Measurements from ENCODE around the gene ACKR3. TPM values are rescaled to one million over a fixed set of nuclear protein-coding genes. Genes with fewer than 3 reads are reported as not detected.

Gene ACKR3
- total RNA-seq, 4 donors from 2014 or later = 22.9 to 115 (median 64.6) TPM

- no peak for TF ChIP-seq CTCF (IDR thresholded peaks at IDR 0.05)
- no peak for DNase-seq (ENCODE audit: low spot score)
- ATAC-seq (ENCODE audit: low FRiP score) = no peak
These were observed 39.1 kb upstream of the ACKR3 start for GRCh38 chr2:236530512-236530911.

- ATAC-seq (ENCODE audit: low FRiP score) (no peak), DNase-seq (ENCODE audit: low spot score) (no peak)
- no peak for TF ChIP-seq CTCF (IDR thresholded peaks at IDR 0.05)
These were observed 38.4 kb upstream of the ACKR3 start for GRCh38 chr2:236531195-236531594.

GRCh38 chr2:236531996-236532395, 37.6 kb upstream of the ACKR3 start:
- TF ChIP-seq CTCF (IDR thresholded peaks at IDR 0.05) = no peak
- DNase-seq (ENCODE audit: low spot score) (no peak), ATAC-seq (ENCODE audit: low FRiP score) (no peak)

DNA sequence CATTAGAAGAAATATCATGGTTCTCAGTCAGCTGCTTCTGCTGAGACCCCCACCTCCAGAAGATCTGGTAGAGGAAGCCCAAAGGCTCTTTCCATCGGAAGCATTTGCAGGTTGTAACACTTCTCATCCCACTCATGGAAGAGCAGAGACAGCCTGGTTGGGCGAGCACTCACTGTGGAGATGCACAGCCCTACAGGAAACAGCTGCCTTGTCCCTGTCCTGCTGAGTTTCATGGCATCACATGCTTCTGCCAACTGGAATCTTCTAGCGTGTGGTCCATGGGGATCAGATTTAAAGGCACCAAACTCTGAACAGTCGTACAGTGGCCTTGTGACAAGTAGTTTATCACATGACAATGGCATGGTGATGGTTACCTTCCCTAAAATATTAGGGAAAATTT, 36.3 kb upstream of the ACKR3 start:
- no peak for DNase-seq (ENCODE audit: low spot score)
- TF ChIP-seq CTCF (IDR thresholded peaks at IDR 0.05) = no peak

DNA sequence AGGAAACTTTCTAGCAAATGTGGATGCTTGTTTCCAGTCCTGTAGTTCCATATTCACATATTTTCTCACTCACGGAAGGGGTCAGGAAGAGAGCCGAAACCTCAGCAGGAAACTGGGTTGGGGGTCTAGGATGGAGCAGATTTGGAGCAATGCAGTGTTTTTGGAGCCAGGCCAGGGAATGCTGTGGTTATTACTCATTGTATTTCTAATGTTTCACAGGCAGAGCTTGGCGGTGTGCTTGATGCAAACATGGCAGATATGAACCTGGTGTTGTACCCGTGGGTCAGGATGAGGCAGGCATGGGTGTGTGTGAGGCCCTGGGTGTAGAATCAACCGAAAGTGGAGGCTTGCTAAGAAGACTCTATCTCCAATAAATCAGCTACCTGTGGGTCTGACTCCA, 34.6 kb upstream of the ACKR3 start:
- ATAC-seq (ENCODE audit: low FRiP score) (no peak), DNase-seq (ENCODE audit: low spot score) (no peak)
- no peak for TF ChIP-seq CTCF (IDR thresholded peaks at IDR 0.05)

More for the DNA sequence above, 36.3 kb upstream of the ACKR3 start:
- no peak for ATAC-seq (ENCODE audit: low FRiP score)

DNA sequence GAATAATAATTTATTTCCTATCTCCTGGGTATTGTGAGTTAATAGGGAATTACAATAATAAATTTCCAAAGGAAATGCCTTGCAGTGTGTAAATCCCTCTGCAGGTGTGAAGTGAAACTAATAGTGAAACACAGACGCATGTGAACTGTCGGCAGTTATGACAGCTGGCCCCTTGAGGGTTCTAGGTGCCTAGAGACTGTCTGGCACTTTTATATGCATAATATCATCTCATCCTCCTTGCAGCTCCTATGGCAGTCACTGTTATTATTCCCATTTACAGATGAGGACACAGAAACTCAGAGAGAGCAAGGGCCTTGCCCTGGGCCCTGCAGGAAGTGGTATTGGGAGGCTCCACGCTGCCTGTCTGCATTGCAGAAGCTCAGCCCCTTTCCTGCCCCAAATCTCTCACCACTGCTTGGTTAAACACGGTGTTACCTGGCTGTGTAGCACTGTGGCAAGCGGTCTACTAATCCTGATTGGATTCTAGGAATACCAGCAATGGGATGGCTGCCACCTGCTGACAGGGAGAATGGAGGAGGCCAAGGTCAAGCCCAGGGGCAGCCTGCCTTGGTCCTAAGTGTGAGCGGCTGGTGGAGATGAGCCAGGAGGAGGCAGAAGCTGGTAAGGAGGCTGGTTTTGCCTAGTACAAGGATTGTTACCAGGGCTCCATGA, 32.8 kb upstream of the ACKR3 start:
- ATAC-seq (ENCODE audit: low FRiP score) = no peak
- no peak for TF ChIP-seq CTCF (IDR thresholded peaks at IDR 0.05)
- no peak for DNase-seq (ENCODE audit: low spot score)

- peak; percentile 5 for ATAC-seq (ENCODE audit: low FRiP score)
- no peak for DNase-seq (ENCODE audit: low spot score)
- no peak for TF ChIP-seq CTCF (IDR thresholded peaks at IDR 0.05)
These were observed 31.4 kb upstream of the ACKR3 start for GRCh38 chr2:236538242-236538641.
